HG03439 (cell line): Measurements from ENCODE around the gene CNOT10.

Experiments used
- ATAC-seq: cut with Tn5 transposase; IDR thresholded peaks from one replicate; pipeline ENCODE4 v1.9.1; 2021; ENCODE audit warnings: mild to moderate bottlenecking, moderate library complexity; ENCODE audit not compliant: unreplicated experiment

The CNOT10 gene

DNA sequence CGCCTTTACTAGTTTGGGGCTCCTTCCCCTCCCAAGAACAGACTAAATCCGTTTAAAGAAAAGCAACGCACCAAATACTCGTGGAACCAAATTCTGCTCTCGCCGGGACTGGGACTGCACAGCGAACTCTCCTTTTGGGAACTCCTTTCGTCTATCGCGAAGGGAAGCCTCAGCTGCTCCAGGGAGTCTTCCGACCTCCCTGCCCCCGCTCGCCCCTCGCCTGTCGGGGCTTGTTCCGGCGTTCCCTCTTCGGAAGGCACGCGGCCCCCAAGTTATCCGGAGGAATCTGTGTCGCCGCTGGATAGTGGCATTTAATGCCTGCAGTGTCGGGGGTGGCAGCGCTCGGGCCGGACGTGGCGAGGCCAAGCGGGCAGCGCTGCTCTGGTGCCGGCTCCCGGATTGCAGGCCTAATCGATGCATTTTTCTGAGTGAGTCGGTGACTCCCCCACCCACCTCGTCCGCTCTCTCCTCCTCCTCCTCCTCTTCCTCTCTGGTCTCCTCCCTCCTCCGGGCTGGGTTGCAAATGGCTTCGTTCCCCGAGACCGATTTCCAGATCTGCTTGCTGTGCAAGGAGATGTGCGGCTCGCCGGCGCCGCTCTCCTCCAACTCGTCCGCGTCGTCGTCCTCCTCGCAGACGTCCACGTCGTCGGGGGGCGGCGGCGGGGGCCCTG, 132.7 kb downstream of the CNOT10 start, which contains the start of gene TRIM71:
TSS of gene TRIM71 (plus strand) at position 440 of the 671 bp plus-strand sequence. CDS start at position 524, 84 bp downstream.
- no peak for ATAC-seq

DNA sequence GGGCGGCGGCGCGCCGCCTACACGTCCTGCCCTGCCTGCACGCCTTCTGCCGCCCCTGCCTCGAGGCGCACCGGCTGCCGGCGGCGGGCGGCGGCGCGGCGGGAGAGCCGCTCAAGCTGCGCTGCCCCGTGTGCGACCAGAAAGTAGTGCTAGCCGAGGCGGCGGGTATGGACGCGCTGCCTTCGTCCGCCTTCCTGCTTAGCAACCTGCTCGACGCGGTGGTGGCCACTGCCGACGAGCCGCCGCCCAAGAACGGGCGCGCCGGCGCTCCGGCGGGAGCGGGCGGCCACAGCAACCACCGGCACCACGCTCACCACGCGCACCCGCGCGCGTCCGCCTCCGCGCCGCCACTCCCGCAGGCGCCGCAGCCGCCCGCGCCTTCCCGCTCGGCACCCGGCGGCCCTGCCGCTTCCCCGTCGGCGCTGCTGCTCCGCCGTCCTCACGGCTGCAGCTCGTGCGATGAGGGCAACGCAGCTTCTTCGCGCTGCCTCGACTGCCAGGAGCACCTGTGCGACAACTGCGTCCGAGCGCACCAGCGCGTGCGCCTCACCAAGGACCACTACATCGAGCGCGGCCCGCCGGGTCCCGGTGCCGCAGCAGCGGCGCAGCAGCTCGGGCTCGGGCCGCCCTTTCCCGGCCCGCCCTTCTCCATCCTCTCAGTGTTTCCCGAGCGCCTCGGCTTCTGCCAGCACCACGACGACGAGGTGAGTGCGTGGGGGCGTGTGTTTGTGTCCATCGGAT, 133.4 kb downstream of the CNOT10 start:
- no peak for ATAC-seq

DNA sequence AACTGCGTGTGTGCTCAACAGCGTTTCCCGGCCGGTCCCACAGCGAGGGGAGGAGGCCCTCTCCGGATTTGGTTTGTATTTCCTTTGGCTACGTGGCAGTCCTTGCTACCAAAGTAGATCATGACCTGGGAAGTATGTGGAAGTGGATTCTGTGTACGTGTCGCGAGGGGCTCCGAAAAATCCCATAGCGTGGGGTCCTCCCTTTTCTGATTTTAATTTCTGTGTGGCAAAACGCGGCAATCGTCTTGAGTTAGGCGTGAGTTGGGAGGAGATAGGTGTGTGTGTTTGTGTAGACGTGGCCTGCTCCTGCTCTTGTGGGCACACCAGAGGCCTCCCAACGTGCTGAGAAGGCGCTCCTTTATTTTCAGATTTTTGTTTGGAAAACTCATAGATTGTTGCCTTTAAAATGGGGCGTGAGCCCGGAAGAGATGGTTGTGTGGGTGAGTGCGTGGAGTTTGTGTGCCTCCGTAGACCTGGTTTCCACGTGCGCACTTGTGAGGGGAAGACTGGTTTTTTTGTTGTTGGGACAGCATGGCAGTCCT, 134.1 kb downstream of the CNOT10 start:
- ATAC-seq: no peak

DNA sequence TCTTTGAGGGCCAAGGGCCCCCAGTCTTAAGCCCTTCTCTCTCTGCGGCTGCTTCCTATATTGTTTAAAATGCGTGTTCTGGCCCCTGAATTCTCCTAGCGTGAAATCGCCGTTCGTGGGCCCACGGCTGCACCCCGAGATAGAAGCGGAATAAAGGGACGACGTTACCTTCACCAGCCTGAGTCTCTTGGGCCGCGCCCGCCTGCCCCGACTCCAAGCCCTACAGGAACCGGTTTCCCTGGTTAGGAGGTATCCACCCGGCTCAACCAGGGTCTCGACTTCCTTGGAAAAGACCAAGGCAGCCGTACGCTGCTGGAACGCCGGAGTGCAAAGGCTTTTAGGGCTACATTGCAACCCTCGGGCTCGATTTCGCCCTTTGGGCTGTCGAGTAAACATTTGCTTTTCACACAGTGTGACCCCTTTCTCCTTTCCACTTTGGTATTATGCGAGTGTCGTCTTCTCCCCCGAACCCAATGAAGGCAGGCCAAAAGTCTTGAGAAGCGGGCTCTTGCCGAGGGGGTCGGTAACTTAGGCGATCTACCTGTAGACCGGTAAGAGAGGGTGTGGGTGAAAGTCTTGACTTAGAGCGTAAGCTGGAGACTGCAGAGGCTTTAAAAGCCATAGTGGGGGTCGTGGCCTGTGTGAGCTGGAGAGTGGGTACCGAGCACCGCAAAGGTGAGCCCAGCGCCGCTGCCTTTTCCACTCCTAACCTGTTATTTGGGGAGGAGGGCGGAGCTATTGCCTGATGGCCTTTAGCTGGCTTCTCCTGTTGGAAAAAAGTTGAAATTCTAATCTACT, 134.8 kb downstream of the CNOT10 start:
- ATAC-seq: no peak

DNA sequence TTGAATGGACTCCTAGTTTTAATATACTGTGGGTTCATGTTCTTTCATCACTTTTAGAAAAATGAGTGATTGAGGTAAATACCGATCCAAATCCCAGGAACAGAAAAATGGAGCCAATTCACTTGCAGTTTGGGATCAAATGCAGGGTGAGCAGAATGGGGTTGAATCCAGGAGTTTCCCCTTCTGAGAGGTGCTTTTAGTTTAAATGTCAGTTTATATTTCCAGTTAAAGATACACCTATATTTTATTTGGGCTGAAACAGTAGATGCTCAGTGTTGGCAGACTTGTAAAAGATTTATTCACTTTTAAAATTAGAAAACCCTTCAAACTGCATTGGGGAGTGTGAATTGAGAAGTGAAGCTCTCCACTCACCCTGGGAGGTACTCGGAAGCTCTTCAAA, 135.4 kb downstream of the CNOT10 start:
- ATAC-seq: no peak

DNA sequence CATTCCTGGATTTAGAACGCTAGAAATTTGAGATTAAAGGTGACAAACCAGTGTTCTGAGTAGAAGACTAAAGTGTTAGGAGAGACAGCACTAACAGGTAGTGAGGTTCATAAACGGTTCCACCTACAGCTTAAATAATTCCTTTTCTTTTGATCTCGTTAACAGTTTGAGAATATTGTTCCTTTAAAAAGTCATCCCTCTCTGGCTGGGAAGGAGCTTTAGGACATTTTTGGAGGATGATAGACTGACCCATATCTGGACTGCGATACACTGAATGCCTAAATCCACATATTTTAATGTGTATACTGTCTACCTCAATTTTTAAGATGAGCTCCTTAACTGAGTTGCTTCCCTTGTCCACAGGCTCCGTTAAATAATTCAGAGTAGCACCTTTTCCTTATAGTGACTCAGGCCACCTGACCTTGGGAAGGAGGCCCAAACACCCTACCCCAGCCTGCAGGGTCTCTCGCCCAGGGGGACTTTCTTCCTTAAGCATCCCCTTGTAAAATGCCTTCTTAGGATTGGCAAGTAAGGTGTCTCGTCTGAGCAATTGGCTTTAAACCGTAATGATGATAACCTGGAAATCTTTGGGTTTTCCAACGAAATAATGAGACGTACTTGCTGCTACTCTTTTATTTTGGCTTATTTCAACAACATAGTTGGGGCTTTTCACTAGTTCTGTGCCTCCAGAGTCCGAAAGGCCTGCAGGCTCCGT, 136.1 kb downstream of the CNOT10 start:
- ATAC-seq: no peak

DNA sequence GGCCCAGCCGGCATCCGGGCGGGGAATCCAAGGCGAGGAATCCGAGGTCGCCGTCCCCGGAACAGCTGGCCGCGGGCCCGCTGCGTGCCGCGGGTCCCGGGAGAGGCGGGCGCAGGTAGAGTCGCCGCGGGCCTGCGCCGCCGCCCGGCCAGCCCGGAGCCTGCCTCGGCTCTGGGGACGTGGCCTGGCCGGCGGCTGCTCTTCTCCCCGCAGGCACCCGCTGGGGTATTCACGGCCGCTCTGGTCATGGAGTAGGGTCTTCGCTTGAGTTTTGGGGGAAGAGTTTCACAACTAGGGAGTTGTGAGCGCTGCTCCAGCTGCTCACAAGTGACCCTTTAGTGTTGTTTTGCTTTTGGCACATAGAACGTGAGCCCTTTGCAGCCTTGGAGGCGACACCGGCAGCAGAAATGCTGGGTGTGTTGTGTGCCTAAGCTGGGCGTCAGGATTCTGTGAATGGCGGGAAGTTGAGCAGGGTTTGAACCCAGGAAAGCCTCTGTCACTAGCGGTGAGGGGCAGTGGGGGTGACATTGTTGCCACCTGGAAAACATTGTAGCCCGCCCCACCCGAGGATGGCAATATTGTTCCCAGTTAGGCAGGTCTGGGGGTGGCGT, 136.8 kb downstream of the CNOT10 start:
- ATAC-seq: no peak

DNA sequence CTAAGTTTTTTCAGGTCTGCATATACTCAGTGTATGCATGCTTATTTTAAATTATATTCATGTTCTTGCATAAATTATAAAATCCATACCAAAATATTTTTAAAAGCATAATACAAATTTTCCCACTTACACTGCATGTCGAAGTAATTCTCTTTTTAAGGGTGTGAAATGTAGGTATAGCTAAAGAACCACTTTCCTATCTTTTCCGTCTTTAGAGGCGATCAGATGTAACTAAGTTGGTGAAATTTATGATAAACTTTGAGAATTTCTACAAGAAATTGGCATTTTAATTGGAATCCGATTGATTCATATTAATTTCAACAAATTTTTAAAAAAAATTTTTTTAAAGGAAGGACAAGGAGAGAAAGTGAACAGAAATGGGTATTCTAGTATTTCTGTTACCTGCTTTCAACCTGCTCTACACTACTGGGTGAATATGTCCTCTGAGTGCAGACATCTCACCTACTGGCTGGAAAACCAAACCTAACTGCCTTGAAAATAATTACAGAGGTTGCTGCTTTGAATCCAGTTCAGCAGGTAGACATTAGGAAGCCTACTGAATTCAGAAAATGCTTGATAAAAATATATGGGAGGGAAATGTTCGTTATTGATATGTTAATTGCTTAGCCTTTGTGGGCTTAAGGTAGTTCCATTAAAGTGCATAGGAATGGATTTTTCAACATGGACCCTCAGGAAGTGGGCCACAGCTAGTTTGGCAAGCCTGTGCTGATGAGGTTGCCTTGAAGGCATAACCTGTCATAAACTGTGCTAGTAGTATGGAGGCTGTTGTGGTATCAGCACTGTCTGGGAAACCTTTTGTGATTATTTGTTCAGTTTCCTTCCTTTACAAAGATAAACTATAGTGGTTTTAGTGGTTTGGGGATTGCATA, 137.9 kb downstream of the CNOT10 start:
- no peak for ATAC-seq
